Lung (tissue), 12 donors: ENCODE measurements around the gene PCBP3. TPM values are rescaled to one million over a fixed set of nuclear protein-coding genes. Genes with fewer than 3 reads are reported as not detected.
A peak's percentile ranks its signal among the peaks of the same experiment; 100 is the strongest.

Experiments used
- ATAC-seq: fragments of 200-7000 bp; cut with Tn5 transposase; one replicate; pipeline ENCODE4 v1.9.1; 2020; ENCODE audit warnings: moderate number of reproducible peaks; ENCODE audit not compliant: insufficient read depth, low FRiP score
- DNase-seq, 3 donors: peaks; one replicate each; pipeline ENCODE4 v3.0.0-alpha.2; 2013 to 2017
- H3K27ac ChIP-seq, 2 donors: one replicate each; pipeline ENCODE4 v1.5.1; 2013; ENCODE audit warnings: mild to moderate bottlenecking in 2 of 2, moderate library complexity in 2 of 2, control low read depth in 1 of 2, inconsistent platforms in 1 of 2, low read depth in 1 of 2, low read length in 1 of 2
- H3K27me3 ChIP-seq, 3 donors: one replicate each; pipeline ENCODE4 v1.5.1; 2013; ENCODE audit warnings: low read length in 2 of 3; ENCODE audit not compliant: control insufficient read depth in 3 of 3, insufficient read depth in 3 of 3
- H3K36me3 ChIP-seq, 4 donors: one replicate each; pipeline ENCODE4 v1.5.1; 2013; ENCODE audit warnings: low read length in 4 of 4, mild to moderate bottlenecking in 1 of 4, moderate library complexity in 1 of 4; ENCODE audit not compliant: control insufficient read depth in 4 of 4, insufficient read depth in 4 of 4
- H3K4me1 ChIP-seq, 5 donors: one replicate each; pipeline ENCODE4 v1.5.1; 2013; ENCODE audit warnings: low read length in 5 of 5, mild to moderate bottlenecking in 2 of 5, moderate library complexity in 1 of 5; ENCODE audit not compliant: control insufficient read depth in 5 of 5, insufficient read depth in 5 of 5
- H3K4me3 ChIP-seq: one replicate; pipeline ENCODE4 v1.5.1; 2013; ENCODE audit warnings: mild to moderate bottlenecking, control low read depth, moderate library complexity
- H3K9ac ChIP-seq, 2 donors: one replicate each; pipeline ENCODE4 v1.5.1; 2013; ENCODE audit warnings: low read length in 2 of 2, control low read depth in 1 of 2; ENCODE audit not compliant: insufficient read depth in 1 of 2
- H3K9me3 ChIP-seq, 4 donors: one replicate each; pipeline ENCODE4 v1.5.1; 2013; ENCODE audit warnings: low read length in 3 of 4, mild to moderate bottlenecking in 1 of 4, moderate library complexity in 1 of 4; ENCODE audit not compliant: control insufficient read depth in 4 of 4, insufficient read depth in 3 of 4
- WGBS, 2 donors: extraction: QIAGEN DNeasy Blood & Tissue Kit; methylation state at CpG; one replicate each; pipeline ENCODE4 v1.1.7; 2013; 5-methylcytosine and 5-hydroxymethylcytosine counted together
- polyA plus RNA-seq, 2 donors: library from polyadenylated mRNA; stranded (reverse); fragments of 200-250 nt; gene quantifications; one replicate each; pipeline ENCODE4 v1.2.1, GENCODE V29; 2013
- total RNA-seq, 2 donors: library from RNA; depleted of rRNA in 1 of 2; stranded (reverse); fragments of >200 nt in 1 of 2; gene quantifications; one replicate each; pipeline ENCODE4 v1.2.1, GENCODE V29; 2014 to 2021
- TF ChIP-seq, protein P1 (sequence below): IDR thresholded peaks from 2 replicates; pipeline ENCODE4 v1.5.1; 2012; ENCODE audit warnings: mild to moderate bottlenecking; ENCODE audit errors: control extremely low read depth, extremely low read depth
- donor health status: control.
- donor health status: control.
- donor health status: Bipolar disorder and iron deficiency.
- donor health status: healthy.
- donor health status: DM: yes; HTN: yes; CAD: no.

Gene PCBP3
- total and polyA plus RNA-seq, 4 donors = 1.6 to 8.2 (median 3.1) TPM

DNA sequence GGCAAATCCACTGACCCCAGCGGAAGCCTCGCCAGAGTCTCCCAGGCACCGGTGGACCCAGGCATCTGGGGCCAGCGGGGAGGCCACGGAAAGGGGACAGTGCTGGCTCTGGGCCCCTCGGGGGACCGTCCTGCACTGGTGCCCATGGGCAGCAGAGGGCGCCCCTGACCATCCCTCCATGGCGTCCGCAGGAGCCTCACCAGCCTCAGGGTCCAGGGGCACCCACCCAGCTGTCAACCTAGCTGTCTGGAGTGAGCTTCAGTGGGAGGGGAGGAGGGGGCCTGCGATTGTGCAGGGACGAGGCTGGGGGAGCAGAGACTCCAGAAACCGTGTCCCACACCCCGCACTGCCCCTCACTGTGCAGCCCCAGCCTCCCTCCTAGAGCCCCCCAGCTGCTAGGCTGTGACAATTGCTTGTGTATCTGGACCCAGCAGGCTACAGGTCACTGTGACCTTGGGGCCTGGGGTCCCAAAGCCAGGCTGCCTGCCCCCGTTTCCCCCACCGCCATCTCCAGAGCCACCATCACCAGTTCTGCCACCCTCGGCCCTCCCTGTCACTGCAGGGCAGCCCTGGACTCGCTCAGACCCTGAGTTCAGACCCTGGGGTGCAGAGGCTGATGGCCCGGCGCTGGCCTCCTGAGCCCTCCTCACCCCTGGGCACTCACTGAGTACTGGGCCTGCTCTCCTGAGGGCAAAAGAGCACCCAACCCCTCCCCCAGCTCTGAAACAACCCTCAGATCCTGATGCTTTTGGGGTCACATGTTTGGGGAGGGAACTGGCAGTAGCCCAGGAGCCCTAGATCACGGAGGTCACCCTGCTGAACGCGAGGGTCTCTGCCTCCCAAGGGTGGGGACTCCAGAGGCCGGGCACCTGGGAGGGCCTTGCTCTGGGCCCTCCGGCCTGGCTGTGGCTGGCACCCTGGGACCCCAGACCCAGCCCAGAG, 327.4 kb downstream of the PCBP3 start:
- 37 to 48% methylated on average over 23 to 25 of the region's 25 CpGs for WGBS, 2 donors
- Histone ChIP-seq H3K36me3 (no peaks in the 10 kb centered on the region), H3K4me1 (peaks cover 0 to 52% (median 5%) of the 10 kb centered on the region in 5 donors), H3K27ac (peak overlapping the region in 1 of 2 donors; percentile 81), H3K9me3 (no peaks in the 10 kb centered on the region), H3K4me3 (no peak overlapping the region), H3K9ac (no peak overlapping the region), H3K27me3 (peaks cover 0 to 5% (median 0%) of the 10 kb centered on the region in 3 donors)
- TF ChIP-seq, protein P1, sequence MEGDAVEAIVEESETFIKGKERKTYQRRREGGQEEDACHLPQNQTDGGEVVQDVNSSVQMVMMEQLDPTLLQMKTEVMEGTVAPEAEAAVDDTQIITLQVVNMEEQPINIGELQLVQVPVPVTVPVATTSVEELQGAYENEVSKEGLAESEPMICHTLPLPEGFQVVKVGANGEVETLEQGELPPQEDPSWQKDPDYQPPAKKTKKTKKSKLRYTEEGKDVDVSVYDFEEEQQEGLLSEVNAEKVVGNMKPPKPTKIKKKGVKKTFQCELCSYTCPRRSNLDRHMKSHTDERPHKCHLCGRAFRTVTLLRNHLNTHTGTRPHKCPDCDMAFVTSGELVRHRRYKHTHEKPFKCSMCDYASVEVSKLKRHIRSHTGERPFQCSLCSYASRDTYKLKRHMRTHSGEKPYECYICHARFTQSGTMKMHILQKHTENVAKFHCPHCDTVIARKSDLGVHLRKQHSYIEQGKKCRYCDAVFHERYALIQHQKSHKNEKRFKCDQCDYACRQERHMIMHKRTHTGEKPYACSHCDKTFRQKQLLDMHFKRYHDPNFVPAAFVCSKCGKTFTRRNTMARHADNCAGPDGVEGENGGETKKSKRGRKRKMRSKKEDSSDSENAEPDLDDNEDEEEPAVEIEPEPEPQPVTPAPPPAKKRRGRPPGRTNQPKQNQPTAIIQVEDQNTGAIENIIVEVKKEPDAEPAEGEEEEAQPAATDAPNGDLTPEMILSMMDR = peak; percentile 57
- peak; percentile 74 to 76 (median 75) for DNase-seq
- no peak for ATAC-seq

DNA sequence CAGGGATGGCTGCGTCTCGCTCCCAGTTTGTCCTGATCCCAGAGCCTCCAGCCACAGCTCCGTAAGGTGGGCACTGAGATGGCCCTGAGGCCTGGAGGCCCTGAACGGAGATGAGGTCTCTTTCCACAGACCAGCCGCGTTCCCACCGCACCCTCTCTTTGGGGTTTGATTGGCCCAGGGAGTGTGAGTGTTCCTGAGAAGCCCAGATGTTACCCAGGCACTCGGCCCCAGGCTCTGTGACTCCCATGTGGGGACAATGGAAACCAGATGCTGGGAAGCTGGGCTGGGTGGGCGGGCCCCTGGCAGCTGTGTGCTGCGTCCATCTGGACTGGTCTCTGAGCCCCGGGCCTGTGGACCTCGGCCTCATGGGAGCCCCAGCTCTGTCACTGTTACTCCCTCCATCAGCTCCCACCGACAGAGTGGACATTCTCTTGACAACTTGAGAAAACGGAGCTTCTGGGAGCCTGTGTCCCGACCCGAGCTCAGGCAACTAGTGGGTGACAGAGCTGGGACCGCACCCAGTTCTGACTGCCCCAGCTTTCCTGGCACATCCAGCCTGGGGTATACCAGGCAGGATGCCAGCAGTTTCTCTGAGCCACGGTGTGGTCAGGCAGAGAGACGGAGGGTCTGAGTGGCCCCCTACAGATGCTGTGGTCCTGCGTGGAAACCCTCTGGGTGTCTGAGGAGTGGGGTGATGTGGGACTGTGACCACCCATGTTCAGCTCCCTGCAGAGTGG, 328.3 kb downstream of the PCBP3 start:
- H3K9ac ChIP-seq = no peak overlapping the region
- peaks cover 0 to 52% (median 5%) of the 10 kb centered on the region in 5 donors for H3K4me1 ChIP-seq
- peak; percentile 10 for ATAC-seq
- H3K4me3 ChIP-seq = no peak overlapping the region
- H3K27ac ChIP-seq = peak overlapping the region; percentile 81 to 83
- no peaks in the 10 kb centered on the region for H3K9me3 ChIP-seq
- WGBS, 2 donors = 69 to 70% methylated on average over 20 of the region's 20 CpGs
- H3K36me3 ChIP-seq = no peaks in the 10 kb centered on the region
- H3K27me3 ChIP-seq = peaks cover 0 to 8% (median 0%) of the 10 kb centered on the region in 3 donors
- TF ChIP-seq, protein P1 = no peak
- DNase-seq = peak; percentile 92 to 95 (median 94)

DNA sequence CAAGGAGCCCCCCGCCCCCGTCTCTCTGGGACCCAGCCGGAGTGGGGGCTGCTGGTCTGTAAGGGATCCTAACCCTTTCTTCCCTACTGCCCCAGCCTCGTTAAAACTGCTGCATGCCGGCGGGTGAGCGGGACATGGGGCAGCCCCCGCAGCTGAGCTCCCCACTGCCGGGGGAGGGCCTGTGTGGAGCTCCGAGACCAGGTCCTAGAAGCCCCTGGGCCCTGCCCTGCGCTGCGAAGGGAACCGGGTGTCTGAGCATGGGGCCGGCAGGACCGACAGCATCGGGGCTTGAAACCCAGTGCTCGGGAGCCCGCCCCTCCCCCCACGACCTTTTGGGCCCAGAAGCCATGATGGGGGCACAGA, 328.8 kb downstream of the PCBP3 start:
- H3K9me3 ChIP-seq = no peaks in the 10 kb centered on the region
- H3K4me1 ChIP-seq = peaks cover 0 to 54% (median 5%) of the 10 kb centered on the region in 5 donors
- H3K9ac ChIP-seq = no peak overlapping the region
- H3K36me3 ChIP-seq = no peaks in the 10 kb centered on the region
- ATAC-seq (no peak), DNase-seq (peak; percentile 56 to 64 (median 57))
- TF ChIP-seq, protein P1 = no peak
- peaks cover 0 to 10% (median 0%) of the 10 kb centered on the region in 3 donors for H3K27me3 ChIP-seq
- H3K4me3 ChIP-seq = no peak overlapping the region
- 39 to 47% methylated on average over 19 of the region's 19 CpGs for WGBS, 2 donors
- H3K27ac ChIP-seq = peak overlapping the region; percentile 60 to 83
